ENCODE results near the gene DPY30.
"Not testable (repeated sequence)": the region's sequence is repeated elsewhere in the genome, so short reads cannot be mapped to it uniquely, and the experiment has no call there.

Gene DPY30

GRCh38 chr2:32039447-32040219 lies at the start of gene DPY30:
Gene DPY30, minus strand, starts transcription at chr2:32039805. Its CDS starts 349 bp downstream, at chr2:32039456.
- DNase-seq, result peak; percentile 92

DNA sequence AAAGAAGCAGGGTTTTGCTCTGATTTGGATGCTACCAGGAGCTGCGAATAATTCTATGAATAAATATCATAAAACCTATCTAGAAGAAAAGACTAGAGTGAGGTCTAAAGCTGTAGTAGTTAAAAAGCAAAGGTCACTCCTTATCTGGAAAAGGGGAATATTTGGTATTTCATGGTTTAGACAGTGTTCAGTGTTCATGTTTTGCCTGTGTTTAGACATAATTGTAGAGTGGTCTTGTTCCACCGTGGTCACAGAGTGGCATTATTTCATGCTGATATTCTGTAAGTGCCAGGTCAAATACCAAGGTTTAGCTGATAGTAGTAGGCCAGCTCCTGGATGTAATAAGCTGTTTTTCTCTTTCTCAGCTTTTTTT lies 34.5 kb upstream of the DPY30 start:
- no peak for DNase-seq

GRCh38 chr2:32067549-32067948 lies 27.9 kb upstream of the DPY30 start:
- DNase-seq, result no peak

GRCh38 chr2:32064713-32065112 lies 25.1 kb upstream of the DPY30 start:
- no peak for DNase-seq

GRCh38 chr2:32064021-32064601 lies 24.5 kb upstream of the DPY30 start:
- no peak for DNase-seq

- peak; percentile 96 for DNase-seq
These were observed 23.9 kb upstream of the DPY30 start, which contains the start of gene SPAST for GRCh38 chr2:32063310-32064020. Gene SPAST, plus strand, starts transcription at chr2:32063556. Its CDS starts 276 bp downstream, at chr2:32063832.

- no peak for DNase-seq
These were observed 22.6 kb upstream of the DPY30 start for GRCh38 chr2:32061973-32062861.

- no peak for DNase-seq
These were observed 21.8 kb upstream of the DPY30 start for GRCh38 chr2:32061430-32061829.

DNA sequence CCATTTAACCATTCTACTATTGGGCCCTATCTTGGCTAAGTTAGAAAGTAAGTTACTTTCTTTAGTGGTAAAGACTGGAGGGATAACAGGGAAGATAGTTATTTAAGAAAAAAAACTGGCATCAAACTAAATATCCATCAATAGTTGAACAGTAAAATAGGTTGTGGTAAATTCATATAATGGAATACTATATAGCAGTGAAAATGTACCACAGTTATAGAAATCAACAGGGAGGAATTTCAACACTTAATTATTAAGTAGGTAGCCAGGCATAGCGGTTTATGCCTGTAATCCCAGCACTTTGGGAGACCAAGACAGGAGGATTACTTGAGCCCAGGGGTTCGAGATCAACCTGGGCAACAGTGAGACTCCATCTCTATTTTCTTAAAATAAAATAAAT lies 20.7 kb upstream of the DPY30 start:
- no peak for DNase-seq

- no peak for DNase-seq
These were observed 18.5 kb upstream of the DPY30 start for GRCh38 chr2:32058130-32058529.

DNA sequence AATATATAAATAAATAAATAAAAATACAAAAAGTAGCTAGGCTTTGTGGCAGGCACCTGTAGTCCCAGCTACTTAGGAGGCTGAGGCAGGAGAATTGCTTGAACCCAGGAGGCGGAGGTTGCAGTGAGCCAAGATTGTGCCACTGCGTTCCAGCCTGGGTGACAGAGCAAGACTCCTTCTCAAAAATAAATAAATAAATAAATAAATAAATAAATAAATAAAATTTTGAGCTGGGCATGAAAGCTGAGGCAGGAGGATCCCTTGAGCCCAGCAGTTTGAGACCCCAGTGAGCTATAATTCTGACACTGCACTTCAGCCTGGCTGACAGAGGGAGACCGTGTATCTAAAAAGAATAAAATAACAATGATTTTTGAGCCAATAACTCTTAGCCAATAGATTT lies 15.0 kb upstream of the DPY30 start:
- DNase-seq, result not testable (repeated sequence)

- no peak for DNase-seq
These were observed 12.3 kb upstream of the DPY30 start for GRCh38 chr2:32051836-32052439.

GRCh38 chr2:32043561-32043960 lies 4.0 kb upstream of the DPY30 start:
- no peak for DNase-seq

DNA sequence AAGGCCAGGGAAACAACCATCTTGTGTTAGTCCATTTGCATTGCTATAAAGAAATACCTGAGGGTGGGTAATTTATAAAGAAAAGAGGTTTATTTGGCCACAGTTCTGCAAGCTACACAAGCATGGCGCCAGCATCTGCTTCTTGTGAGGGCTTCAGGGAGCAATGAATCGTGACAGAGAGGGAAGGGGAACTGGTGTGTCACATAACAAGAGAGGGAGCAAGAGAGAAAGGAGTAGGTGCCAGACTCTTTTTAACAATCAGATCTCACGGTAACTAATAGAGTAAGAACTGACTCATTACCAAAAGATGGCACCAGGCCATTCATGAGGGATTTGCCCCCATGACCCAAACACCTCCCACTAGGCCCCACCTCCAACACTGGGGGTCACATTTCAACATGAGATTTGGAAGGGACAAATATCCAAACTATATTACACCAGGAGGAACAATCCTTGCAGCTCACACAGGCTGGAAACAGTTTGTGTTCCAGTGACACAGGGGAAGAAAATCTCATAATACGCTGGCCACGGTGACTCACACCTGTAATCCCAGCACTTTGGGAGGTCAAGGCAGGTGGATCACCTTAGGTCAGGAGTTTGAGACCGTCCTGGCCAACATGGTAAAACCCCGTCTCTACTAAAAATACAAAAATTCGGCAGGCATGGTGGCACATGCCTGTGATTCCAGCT lies 5.3 kb downstream of the DPY30 start:
- DNase-seq, result not testable (repeated sequence)

DNA sequence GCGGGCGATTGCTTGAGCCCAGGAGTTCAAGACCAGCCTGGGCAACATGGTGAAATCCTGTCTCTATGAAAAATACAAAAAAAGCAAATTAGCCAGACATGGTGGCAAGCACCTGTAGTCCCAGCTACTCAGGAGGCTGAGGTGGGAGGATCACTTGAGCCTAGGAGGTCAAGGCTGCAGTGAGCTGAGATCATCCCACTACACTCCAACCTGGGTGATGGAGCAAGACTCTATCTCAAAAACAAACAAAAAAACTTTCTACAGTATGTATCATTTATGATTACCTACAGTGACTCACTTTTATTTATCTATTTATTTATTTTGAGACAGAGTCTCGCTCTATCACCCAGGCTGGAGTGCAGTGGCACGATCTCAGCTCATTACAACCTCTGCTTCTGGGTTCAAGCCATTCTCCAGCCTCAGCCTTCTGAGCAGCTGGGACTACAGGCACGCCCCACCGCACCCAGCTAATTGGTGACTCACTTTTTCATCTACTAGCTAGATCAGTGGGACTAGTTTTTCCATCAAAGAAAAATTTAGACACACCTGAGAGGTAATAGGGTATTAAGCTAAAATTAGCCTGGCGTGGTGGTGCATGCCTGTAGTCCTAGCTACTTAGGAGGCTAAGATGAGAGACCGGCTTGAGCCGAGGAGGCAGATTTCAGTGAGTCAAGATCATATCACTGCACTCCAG lies 20.7 kb downstream of the DPY30 start:
- DNase-seq, result not testable (repeated sequence)

DNA sequence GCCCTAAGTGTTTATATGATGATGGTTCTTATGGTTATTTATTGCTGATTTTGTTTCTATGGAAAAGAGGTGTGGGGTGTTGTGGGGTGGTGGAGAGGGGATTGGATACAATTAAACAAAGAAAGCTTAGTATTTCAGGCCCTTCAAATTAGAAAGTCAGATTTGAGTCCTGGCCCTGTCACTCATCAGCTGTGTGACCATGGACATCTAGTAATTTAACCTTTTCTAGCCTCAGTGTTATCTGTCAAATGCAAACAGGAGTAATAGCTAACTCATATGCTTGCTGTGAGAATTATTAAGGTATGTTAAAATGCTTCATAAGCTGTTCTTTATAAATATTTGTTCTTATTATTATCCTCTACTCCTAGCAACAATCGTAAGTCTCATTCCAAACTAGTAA lies 26.7 kb downstream of the DPY30 start:
- DNase-seq, result no peak

DNA sequence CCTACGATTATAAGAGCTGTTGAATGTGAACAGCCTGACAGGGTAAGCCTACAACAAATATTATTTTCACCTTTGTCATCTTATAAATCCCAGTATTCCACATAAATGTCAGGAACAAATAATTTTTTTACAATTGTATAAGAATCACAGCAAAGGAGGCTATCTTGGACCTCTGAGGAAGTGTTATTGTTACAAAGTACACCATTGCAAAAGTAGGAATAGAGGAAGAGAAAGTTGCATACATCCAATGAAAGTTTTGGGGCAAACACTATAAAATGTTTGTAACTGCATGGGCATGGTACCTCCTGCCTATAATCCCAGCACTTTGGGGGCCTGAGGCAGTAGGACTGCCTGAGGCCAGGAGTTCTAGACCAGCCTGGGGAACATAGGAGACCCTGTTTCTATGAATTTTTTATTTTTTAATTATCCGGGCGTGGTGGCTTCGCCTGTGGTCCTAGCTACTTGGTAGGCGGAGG lies 28.1 kb downstream of the DPY30 start:
- DNase-seq, result no peak

GRCh38 chr2:32010670-32011484 lies 28.7 kb downstream of the DPY30 start, which contains the start of gene MEMO1:
Gene MEMO1, minus strand, starts transcription at chr2:32011008. Its CDS starts 761 bp downstream, at chr2:32010247.
- DNase-seq, result peak; percentile 97

DNA sequence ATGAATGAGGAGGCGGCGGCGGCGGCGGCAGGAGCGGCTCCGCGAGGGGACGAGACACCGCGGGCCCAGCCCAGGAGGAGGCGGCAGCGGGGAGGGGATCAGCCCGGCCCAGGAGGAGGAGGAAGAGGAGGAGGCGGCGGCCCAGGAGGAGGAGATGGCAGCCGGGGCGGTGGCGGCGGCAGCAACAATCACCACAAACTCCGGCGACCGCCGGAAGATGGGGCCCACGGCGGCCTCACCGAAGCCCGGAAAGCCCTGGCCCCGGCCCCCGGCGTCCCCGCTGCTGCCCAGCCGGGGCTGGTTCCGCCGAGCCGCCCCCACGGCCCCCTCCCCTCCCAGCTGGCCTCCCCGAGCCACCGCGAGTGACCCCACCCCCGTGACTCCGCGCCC lies 29.3 kb downstream of the DPY30 start:
- DNase-seq, result peak; percentile 25
